Stimulated activated effector memory CD8-positive, alpha-beta T cell treated with anti-CD3 and anti-CD28 coated beads, Interleukin-12 subunit alpha, Interleukin-12 subunit beta, amount 100 ng/mL, for 72 hours (primary cell): ENCODE measurements around the gene SETD3.

Experiments used
- ATAC-seq: fragments of 150-1000 bp; cut with Tn5 transposase; 2 replicates; pipeline ENCODE4 v1.10.0; 2021
- DNase-seq, 2 donors: peaks; one replicate each; pipeline ENCODE4 v3.0.0; 2021 to 2022; ENCODE audit warnings: low spot score in 2 of 2
- H3K27ac Mint-ChIP-seq: one replicate; pipeline ENCODE4 v1.8.0; 2022; ENCODE audit warnings: mild to moderate bottlenecking, mixed read lengths
- H3K36me3 Mint-ChIP-seq: one replicate; pipeline ENCODE4 v1.8.0; 2022; ENCODE audit warnings: mild to moderate bottlenecking, mixed read lengths
- H3K4me1 Mint-ChIP-seq: one replicate; pipeline ENCODE4 v1.8.0; 2022; ENCODE audit warnings: mixed read lengths
- H3K4me3 Mint-ChIP-seq: one replicate; pipeline ENCODE4 v1.8.0; 2022; ENCODE audit warnings: mild to moderate bottlenecking, mixed read lengths
- H3K9me3 Mint-ChIP-seq: one replicate; pipeline ENCODE4 v1.8.0; 2022; ENCODE audit warnings: mixed read lengths

SETD3 gene

GRCh38 chr14:99461411-99462085, 19.1 kb downstream of the SETD3 start:
- Mint-ChIP-seq H3K4me1 (peaks cover 17% of the 10 kb centered on the region), H3K36me3 (peaks cover 66% of the 10 kb centered on the region), H3K27ac (peak overlapping the region; percentile 36), H3K9me3 (no peaks in the 10 kb centered on the region), H3K4me3 (no peak overlapping the region)
- no peak for DNase-seq
- no peak for ATAC-seq

GRCh38 chr14:99460793-99461192, 19.9 kb downstream of the SETD3 start:
- peak overlapping the region; percentile 23 for H3K27ac Mint-ChIP-seq
- H3K9me3 Mint-ChIP-seq: no peaks in the 10 kb centered on the region
- no peak for DNase-seq
- H3K4me1 Mint-ChIP-seq: peaks cover 12% of the 10 kb centered on the region
- no peak for ATAC-seq
- no peak overlapping the region for H3K4me3 Mint-ChIP-seq
- peaks cover 74% of the 10 kb centered on the region for H3K36me3 Mint-ChIP-seq

- no peak for ATAC-seq
- Mint-ChIP-seq H3K27ac (peak overlapping the region; percentile 23), H3K9me3 (no peaks in the 10 kb centered on the region), H3K36me3 (peaks cover 70% of the 10 kb centered on the region), H3K4me3 (no peak overlapping the region), H3K4me1 (peaks cover 12% of the 10 kb centered on the region)
- no peak for DNase-seq
Observed at GRCh38 chr14:99459481-99460100, 21.1 kb downstream of the SETD3 start.

- no peak overlapping the region for H3K27ac Mint-ChIP-seq
- peaks cover 63% of the 10 kb centered on the region for H3K36me3 Mint-ChIP-seq
- DNase-seq (no peak), ATAC-seq (no peak)
- H3K4me1 Mint-ChIP-seq: peaks cover 7% of the 10 kb centered on the region
- H3K4me3 Mint-ChIP-seq: no peak overlapping the region
- H3K9me3 Mint-ChIP-seq: no peaks in the 10 kb centered on the region
Observed at GRCh38 chr14:99454246-99454645, 26.4 kb downstream of the SETD3 start.

- ATAC-seq (no peak), DNase-seq (no peak)
- Mint-ChIP-seq H3K27ac (no peak overlapping the region), H3K9me3 (no peaks in the 10 kb centered on the region), H3K36me3 (peaks cover 63% of the 10 kb centered on the region), H3K4me3 (no peak overlapping the region), H3K4me1 (peaks cover 14% of the 10 kb centered on the region)
Observed at GRCh38 chr14:99452968-99453367, 27.7 kb downstream of the SETD3 start.

GRCh38 chr14:99451234-99451633, 29.4 kb downstream of the SETD3 start:
- Mint-ChIP-seq H3K27ac (peak overlapping the region; percentile 70), H3K9me3 (no peaks in the 10 kb centered on the region), H3K36me3 (peaks cover 63% of the 10 kb centered on the region), H3K4me1 (peaks cover 14% of the 10 kb centered on the region), H3K4me3 (no peak overlapping the region)
- ATAC-seq (no peak), DNase-seq (no peak)

GRCh38 chr14:99450266-99450665, 30.4 kb downstream of the SETD3 start:
- DNase-seq (no peak), ATAC-seq (no peak)
- H3K27ac Mint-ChIP-seq: peak overlapping the region; percentile 37
- no peak overlapping the region for H3K4me3 Mint-ChIP-seq
- no peaks in the 10 kb centered on the region for H3K9me3 Mint-ChIP-seq
- H3K4me1 Mint-ChIP-seq: peaks cover 14% of the 10 kb centered on the region
- H3K36me3 Mint-ChIP-seq: peaks cover 59% of the 10 kb centered on the region

GRCh38 chr14:99447739-99448138, 32.9 kb downstream of the SETD3 start:
- Mint-ChIP-seq H3K9me3 (no peaks in the 10 kb centered on the region), H3K27ac (no peak overlapping the region), H3K4me3 (no peak overlapping the region), H3K36me3 (peaks cover 72% of the 10 kb centered on the region), H3K4me1 (peaks cover 14% of the 10 kb centered on the region)
- no peak for ATAC-seq
- DNase-seq: no peak

GRCh38 chr14:99445931-99446330, 34.7 kb downstream of the SETD3 start:
- Mint-ChIP-seq H3K9me3 (no peaks in the 10 kb centered on the region), H3K27ac (peak overlapping the region; percentile 64)

GRCh38 chr14:99441918-99442317, 38.7 kb downstream of the SETD3 start:
- no peak for DNase-seq
- Mint-ChIP-seq H3K36me3 (peaks cover 41% of the 10 kb centered on the region), H3K4me1 (peaks cover 43% of the 10 kb centered on the region), H3K4me3 (no peak overlapping the region), H3K9me3 (no peaks in the 10 kb centered on the region), H3K27ac (peak overlapping the region; percentile 54)
- peak; percentile 80 for ATAC-seq

More at GRCh38 chr14:99445931-99446330, 34.7 kb downstream of the SETD3 start:
- ATAC-seq (no peak), DNase-seq (no peak)
- Mint-ChIP-seq H3K4me1 (peaks cover 24% of the 10 kb centered on the region), H3K36me3 (peaks cover 62% of the 10 kb centered on the region), H3K4me3 (no peak overlapping the region)

GRCh38 chr14:99441157-99441870, 39.3 kb downstream of the SETD3 start:
- peak; percentile 31 for ATAC-seq
- no peak for DNase-seq
- peaks cover 37% of the 10 kb centered on the region for H3K36me3 Mint-ChIP-seq
- H3K27ac Mint-ChIP-seq: peak overlapping the region; percentile 54
- H3K4me3 Mint-ChIP-seq: no peak overlapping the region
- no peaks in the 10 kb centered on the region for H3K9me3 Mint-ChIP-seq
- peaks cover 49% of the 10 kb centered on the region for H3K4me1 Mint-ChIP-seq

GRCh38 chr14:99440278-99440677, 40.4 kb downstream of the SETD3 start:
- Mint-ChIP-seq H3K36me3 (peaks cover 35% of the 10 kb centered on the region), H3K4me3 (no peak overlapping the region), H3K27ac (peak overlapping the region; percentile 54), H3K4me1 (peaks cover 60% of the 10 kb centered on the region), H3K9me3 (peaks cover 2% of the 10 kb centered on the region)
- DNase-seq: no peak
- ATAC-seq: no peak

GRCh38 chr14:99437706-99438105, 43.0 kb downstream of the SETD3 start:
- DNase-seq (no peak), ATAC-seq (no peak)
- H3K4me3 Mint-ChIP-seq: peak overlapping the region; percentile 63
- H3K9me3 Mint-ChIP-seq: peaks cover 2% of the 10 kb centered on the region
- peaks cover 61% of the 10 kb centered on the region for H3K4me1 Mint-ChIP-seq
- peak overlapping the region; percentile 92 for H3K27ac Mint-ChIP-seq
- peaks cover 21% of the 10 kb centered on the region for H3K36me3 Mint-ChIP-seq

GRCh38 chr14:99436247-99437180, 44.1 kb downstream of the SETD3 start:
- Mint-ChIP-seq H3K9me3 (peaks cover 2% of the 10 kb centered on the region), H3K4me3 (peak overlapping the region; percentile 63), H3K4me1 (peaks cover 50% of the 10 kb centered on the region), H3K27ac (peak overlapping the region; percentile 92), H3K36me3 (peaks cover 28% of the 10 kb centered on the region)
- DNase-seq (no peak), ATAC-seq (peak; percentile 88)

GRCh38 chr14:99435327-99435726, 45.3 kb downstream of the SETD3 start:
- Mint-ChIP-seq H3K4me1 (peaks cover 50% of the 10 kb centered on the region), H3K27ac (peak overlapping the region; percentile 92), H3K4me3 (peak overlapping the region; percentile 63)

More at GRCh38 chr14:99435327-99435726, 45.3 kb downstream of the SETD3 start:
- DNase-seq (no peak), ATAC-seq (no peak)
- Mint-ChIP-seq H3K36me3 (peaks cover 22% of the 10 kb centered on the region), H3K9me3 (peaks cover 2% of the 10 kb centered on the region)
